Right atrium auricular region (tissue), 2 donors: ENCODE measurements around the gene CLDN20. TPM values are rescaled to one million over a fixed set of nuclear protein-coding genes. Genes with fewer than 3 reads are reported as not detected.

Source experiments
- DNase-seq: peaks from one replicate; pipeline ENCODE4 v3.0.0-alpha.2; 2019; ENCODE audit warnings: low spot score
- H3K27ac ChIP-seq, 2 donors: fragments of 200-600 bp; sonication (generic); 1 replicate in 1 of 2; 2 replicates in 1 of 2; pipeline ENCODE4 v1.5.1; 2016 to 2019
- H3K27me3 ChIP-seq, 2 donors: fragments of 200-600 bp; sonication (generic); one replicate each; pipeline versions ENCODE4 v1.5.1 to v1.6.0; 2017 to 2019
- H3K36me3 ChIP-seq: fragments of 200-600 bp; sonication (generic); one replicate; pipeline ENCODE4 v1.5.1; 2016
- H3K4me1 ChIP-seq, 2 donors: fragments of 200-600 bp; sonication (generic); one replicate each; pipeline versions ENCODE4 v1.5.1 to v1.6.0; 2017 to 2019
- H3K4me3 ChIP-seq, 2 donors: fragments of 200-600 bp; sonication (generic); 1 replicate in 1 of 2; 2 replicates in 1 of 2; pipeline ENCODE4 v1.5.1; 2017 to 2019; ENCODE audit warnings: mild to moderate bottlenecking in 1 of 2, moderate library complexity in 1 of 2
- H3K9me3 ChIP-seq, 2 donors: fragments of 200-600 bp; sonication (generic); one replicate each; pipeline ENCODE4 v1.5.1; 2019
- CTCF ChIP-seq, 2 donors: fragments of 200-600 bp; sonication (generic); IDR thresholded peaks; one replicate each; pipeline ENCODE4 v1.5.1; 2019; ENCODE audit warnings: antibody characterized with exemption in 2 of 2
- total RNA-seq, 2 donors: library from RNA; depleted of rRNA; stranded (reverse); fragments of >200 nt; gene quantifications; one replicate each; pipeline ENCODE4 v1.1.0, GENCODE V29; 2016

The CLDN20 gene
- total RNA-seq, 2 donors from 2014 or later, result not detected

GRCh38 chr6:155290491-155290890 lies 26.7 kb downstream of the CLDN20 start:
- no peak for DNase-seq
- Histone ChIP-seq H3K4me1 (no peaks in the 10 kb centered on the region), H3K27me3 (no peaks in the 10 kb centered on the region), H3K36me3 (peaks cover 3% of the 10 kb centered on the region), H3K4me3 (no peak overlapping the region), H3K9me3 (no peaks in the 10 kb centered on the region), H3K27ac (no peak overlapping the region)
- TF ChIP-seq CTCF (IDR thresholded peaks at IDR 0.05), result no peak

GRCh38 chr6:155291291-155291690 lies 27.5 kb downstream of the CLDN20 start:
- Histone ChIP-seq H3K4me1 (no peaks in the 10 kb centered on the region), H3K27ac (no peak overlapping the region), H3K9me3 (no peaks in the 10 kb centered on the region), H3K4me3 (no peak overlapping the region), H3K27me3 (no peaks in the 10 kb centered on the region), H3K36me3 (peaks cover 9% of the 10 kb centered on the region)
- no peak for TF ChIP-seq CTCF (IDR thresholded peaks at IDR 0.05)
- DNase-seq, result no peak

DNA sequence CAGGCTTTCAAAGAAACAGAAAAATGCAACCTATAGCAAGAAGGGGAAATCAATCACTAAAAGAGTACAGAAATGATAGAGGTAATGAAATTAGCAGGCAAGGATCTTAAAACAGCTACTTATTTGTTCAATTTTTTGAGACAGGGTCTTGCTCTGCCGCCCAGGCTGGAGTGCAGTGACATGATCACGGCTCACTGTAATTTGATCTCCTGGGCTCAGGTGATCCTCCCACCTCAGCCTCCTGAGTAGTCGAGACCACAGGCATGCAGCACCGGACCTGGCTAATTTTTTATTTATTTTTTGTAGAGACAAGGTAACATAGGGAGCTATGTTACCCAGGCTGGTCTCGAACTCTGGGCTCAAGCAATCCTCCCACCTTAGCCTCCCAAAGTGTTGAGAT lies 28.9 kb downstream of the CLDN20 start:
- Histone ChIP-seq H3K9me3 (no peaks in the 10 kb centered on the region), H3K4me1 (no peaks in the 10 kb centered on the region), H3K27ac (no peak overlapping the region), H3K36me3 (peaks cover 22% of the 10 kb centered on the region), H3K4me3 (no peak overlapping the region), H3K27me3 (no peaks in the 10 kb centered on the region)
- DNase-seq, result no peak
- no peak for TF ChIP-seq CTCF (IDR thresholded peaks at IDR 0.05)

DNA sequence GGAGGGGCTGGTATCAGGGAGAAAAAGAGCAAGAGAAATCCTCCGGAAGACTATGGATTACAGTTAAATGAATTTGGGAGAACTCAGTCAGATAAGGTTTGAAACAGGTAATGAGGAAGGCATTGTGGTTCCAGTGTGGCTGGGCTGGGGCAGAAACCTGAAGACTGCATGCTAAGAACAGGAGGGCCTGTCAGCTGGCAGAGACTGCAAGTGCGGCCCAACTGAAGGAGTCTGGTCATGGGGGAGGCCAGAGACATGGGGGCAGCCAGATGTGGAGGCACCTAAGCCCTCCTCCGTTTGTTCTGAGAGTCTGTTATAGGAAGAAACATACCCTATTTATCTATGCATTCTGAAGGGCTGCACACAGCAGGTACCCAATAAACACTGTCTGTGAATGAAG lies 33.9 kb downstream of the CLDN20 start:
- Histone ChIP-seq H3K36me3 (peaks cover 24% of the 10 kb centered on the region), H3K27ac (no peak overlapping the region), H3K4me1 (no peaks in the 10 kb centered on the region), H3K27me3 (no peaks in the 10 kb centered on the region), H3K4me3 (no peak overlapping the region), H3K9me3 (no peaks in the 10 kb centered on the region)
- no peak for DNase-seq
- TF ChIP-seq CTCF (IDR thresholded peaks at IDR 0.05), result no peak

GRCh38 chr6:155301867-155302266 lies 38.1 kb downstream of the CLDN20 start:
- H3K36me3 ChIP-seq, result peaks cover 10% of the 10 kb centered on the region
- no peak for TF ChIP-seq CTCF (IDR thresholded peaks at IDR 0.05)
- H3K4me1 ChIP-seq, result no peaks in the 10 kb centered on the region
- H3K27me3 ChIP-seq, result no peaks in the 10 kb centered on the region
- H3K27ac ChIP-seq, result no peak overlapping the region
- no peaks in the 10 kb centered on the region for H3K9me3 ChIP-seq
- no peak overlapping the region for H3K4me3 ChIP-seq
- DNase-seq, result no peak

DNA sequence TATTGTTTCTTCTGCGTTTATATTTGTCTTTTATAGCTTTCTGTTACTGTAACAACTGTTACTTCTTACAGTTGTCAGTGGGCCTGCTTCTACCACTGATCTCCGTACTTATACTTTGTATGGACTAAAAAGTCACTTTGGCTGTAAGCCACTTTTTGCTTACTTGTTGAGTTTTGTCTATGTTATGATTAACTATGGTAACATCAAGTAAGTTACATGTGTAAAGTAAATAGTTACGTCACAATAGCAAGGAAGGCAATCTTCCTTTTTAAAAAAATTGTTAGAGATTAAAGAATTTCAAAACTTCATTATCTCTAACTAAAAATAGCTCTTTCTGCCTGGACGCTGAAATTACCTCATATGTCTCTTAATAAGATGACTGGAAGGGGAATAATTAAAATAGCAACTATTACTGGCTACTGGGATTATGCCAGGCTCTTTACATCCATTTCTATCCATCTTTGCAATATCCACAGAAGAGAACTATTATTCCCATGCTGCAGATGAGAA lies 39.6 kb downstream of the CLDN20 start:
- no peaks in the 10 kb centered on the region for H3K9me3 ChIP-seq
- H3K27ac ChIP-seq, result no peak overlapping the region
- H3K27me3 ChIP-seq, result no peaks in the 10 kb centered on the region
- DNase-seq, result no peak
- H3K4me1 ChIP-seq, result no peaks in the 10 kb centered on the region
- no peaks in the 10 kb centered on the region for H3K36me3 ChIP-seq
- H3K4me3 ChIP-seq, result no peak overlapping the region
- TF ChIP-seq CTCF (IDR thresholded peaks at IDR 0.05), result no peak
